Measurements from ENCODE around the gene ISG20. TPM values are rescaled to one million over a fixed set of nuclear protein-coding genes. Genes with fewer than 3 reads are reported as not detected.
A peak's percentile ranks its signal among the peaks of the same experiment; 100 is the strongest.

Gene ISG20
- polyA plus RNA-seq (ENCODE audit: insufficient read length in 4 of 4) = 1 to 10 TPM; 1.1 to 2.4 (median 1.4) TPM

DNA sequence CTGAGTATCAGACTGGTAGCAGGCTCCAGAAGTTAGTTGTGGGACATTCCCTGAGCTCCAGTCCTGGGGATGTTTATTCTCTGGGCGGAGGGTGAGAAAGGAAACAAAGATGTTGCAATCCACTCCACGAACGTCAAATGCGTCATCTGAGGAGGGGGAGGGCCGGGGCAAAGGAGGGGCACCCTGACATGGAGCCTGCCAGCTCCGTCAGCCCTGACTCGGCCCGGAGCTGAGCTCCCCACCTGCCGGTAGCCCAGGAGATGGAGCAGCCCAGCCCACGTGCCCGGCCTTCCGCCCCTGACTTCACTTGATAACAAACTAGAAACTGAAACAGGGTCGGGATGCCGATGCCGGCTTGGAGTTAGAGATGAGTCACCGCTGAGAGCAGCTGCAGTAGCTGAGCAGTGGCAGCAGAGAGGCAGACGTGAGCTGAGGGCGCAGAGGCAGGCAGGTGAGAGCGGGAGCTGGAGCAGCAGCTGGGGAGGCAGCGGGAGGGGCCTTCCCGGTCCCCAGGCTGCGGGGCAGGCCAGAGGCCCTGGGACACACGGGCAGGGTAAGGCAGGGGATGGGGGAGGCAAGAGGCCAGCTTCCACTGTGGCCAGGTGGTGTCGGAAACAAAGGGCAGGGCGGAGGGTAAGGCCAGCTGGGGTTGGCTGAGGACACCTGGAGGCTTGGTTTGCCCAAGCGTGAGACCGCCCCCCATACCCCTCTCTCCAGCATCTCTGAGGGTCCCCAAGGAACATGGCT lies at the start of gene ISG20:
TSS of gene ISG20 (plus strand) at position 391 of the 747 bp plus-strand sequence. CDS start at position 742, 351 bp downstream.
- DNase-seq (ENCODE audit: low read depth in 4 of 4, low spot score in 2 of 4) = peak in 2 of 4 donors; percentile 44 to 47

- DNase-seq (ENCODE audit: low read depth in 4 of 4, low spot score in 2 of 4) = no peak
Observed at GRCh38 chr15:88590759-88591158, 48.1 kb upstream of the ISG20 start.

DNA sequence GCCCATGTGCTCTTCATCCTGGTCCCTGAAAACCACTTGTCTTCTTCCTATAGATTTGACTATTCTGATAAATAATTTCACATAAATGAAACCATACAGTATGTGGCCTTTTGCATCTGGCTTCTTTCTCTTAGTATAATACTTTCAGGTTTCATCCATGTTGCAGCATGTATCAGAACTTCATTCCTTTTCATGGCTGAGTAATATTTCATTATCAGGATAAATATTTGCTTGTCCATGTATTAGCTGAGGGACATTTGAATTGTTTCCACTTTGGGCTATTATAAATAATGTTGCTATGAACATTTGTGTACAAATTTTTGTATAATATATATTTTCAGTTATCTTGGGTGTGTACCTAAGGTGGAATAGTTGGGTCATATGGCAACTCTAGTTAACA lies 47.4 kb upstream of the ISG20 start:
- DNase-seq (ENCODE audit: low read depth in 4 of 4, low spot score in 2 of 4) = no peak

GRCh38 chr15:88603885-88604284 lies 34.9 kb upstream of the ISG20 start:
- DNase-seq (ENCODE audit: low read depth in 4 of 4, low spot score in 2 of 4) = no peak

GRCh38 chr15:88604381-88605188 lies 34.2 kb upstream of the ISG20 start:
- DNase-seq (ENCODE audit: low read depth in 4 of 4, low spot score in 2 of 4) = no peak

- peak in 1 of 4 donors; percentile 56 for DNase-seq (ENCODE audit: low read depth in 4 of 4, low spot score in 2 of 4)
Observed at GRCh38 chr15:88605189-88606069, 33.4 kb upstream of the ISG20 start.

DNA sequence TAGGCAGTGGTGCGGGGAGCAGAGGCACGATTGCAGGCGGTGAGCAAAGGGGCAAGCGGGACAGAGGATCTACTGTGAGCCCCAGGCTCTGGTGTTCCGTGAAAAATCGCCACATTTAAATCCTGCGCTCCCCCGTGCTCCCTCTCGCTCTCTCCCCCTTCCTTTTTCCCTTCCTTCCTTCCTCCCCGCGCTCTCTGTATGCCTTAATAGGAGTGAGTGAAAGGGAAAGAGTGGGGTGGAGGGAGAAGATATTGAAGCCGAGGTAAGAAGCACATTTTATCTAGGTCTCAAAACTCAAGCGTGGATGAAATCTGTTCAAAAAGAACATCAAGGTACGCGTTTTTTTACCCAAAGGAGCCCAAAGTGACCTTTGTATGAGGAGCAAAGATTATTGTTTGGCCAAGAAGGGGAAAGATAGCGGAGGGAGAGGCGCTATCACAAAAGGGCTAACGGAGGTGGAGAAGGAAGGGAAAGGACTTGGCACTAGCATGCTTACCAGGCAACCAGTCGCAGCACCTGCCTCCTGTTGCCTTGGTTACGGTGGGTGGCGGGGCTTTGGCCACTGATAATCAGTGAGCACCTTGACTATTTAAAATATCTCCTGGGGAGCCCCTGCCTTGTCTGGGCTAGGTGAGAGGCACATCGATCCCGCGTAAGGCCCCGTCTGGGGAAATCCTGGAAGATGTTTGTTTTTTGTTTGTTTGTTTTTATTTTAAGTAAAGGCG lies 32.6 kb upstream of the ISG20 start:
- no peak for DNase-seq (ENCODE audit: low read depth in 4 of 4, low spot score in 2 of 4)

- DNase-seq (ENCODE audit: low read depth in 4 of 4, low spot score in 2 of 4) = no peak
Observed at GRCh38 chr15:88607951-88608350, 30.9 kb upstream of the ISG20 start.

GRCh38 chr15:88608607-88609181 lies 30.1 kb upstream of the ISG20 start:
- DNase-seq (ENCODE audit: low read depth in 4 of 4, low spot score in 2 of 4) = no peak

- no peak for DNase-seq (ENCODE audit: low read depth in 4 of 4, low spot score in 2 of 4)
Observed at GRCh38 chr15:88609344-88610090, 29.3 kb upstream of the ISG20 start.

GRCh38 chr15:88610701-88611231 lies 28.1 kb upstream of the ISG20 start:
- DNase-seq (ENCODE audit: low read depth in 4 of 4, low spot score in 2 of 4) = no peak

- DNase-seq (ENCODE audit: low read depth in 4 of 4, low spot score in 2 of 4) = no peak
Observed at GRCh38 chr15:88612186-88612796, 26.5 kb upstream of the ISG20 start.

- no peak for DNase-seq (ENCODE audit: low read depth in 4 of 4, low spot score in 2 of 4)
Observed at GRCh38 chr15:88613074-88613944, 25.5 kb upstream of the ISG20 start.

DNA sequence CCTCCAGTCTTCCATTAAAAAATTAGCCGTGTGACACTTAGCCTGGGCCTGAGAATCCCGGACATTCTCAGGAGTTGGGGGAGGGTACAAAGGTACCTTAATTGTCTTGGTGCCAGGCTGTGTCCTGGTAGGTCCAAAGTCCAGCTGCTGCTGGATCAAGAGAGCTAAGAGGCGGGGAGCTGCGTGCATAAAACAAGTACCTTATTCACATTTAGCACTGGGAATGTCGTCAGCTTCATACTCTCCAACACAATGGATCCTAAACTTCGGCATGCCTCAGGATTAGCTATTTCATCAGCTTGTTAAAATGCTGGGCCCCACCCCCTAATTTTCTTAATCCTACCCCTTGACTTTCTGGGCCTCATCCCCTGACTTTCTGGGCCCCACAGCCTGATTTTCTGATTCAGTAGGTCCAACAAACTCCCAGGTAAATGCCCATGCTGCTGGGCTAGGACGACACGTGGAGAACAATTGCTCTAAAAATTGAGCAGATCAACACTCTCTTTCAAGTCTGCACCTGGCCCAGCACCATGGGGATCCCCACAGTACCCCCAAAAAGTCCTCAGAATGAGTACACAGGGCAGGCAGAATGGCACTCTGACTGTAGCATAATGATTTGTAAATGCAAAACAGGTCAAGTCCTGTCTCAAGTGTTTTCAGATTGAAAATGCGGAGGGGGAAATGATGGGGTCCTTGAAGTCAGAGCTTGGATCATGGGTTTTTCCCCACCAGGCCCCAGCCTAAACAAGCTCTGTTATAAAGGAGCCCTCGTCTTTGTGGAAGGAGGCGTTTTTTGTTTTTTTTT lies 23.3 kb upstream of the ISG20 start:
- no peak for DNase-seq (ENCODE audit: low read depth in 4 of 4, low spot score in 2 of 4)

GRCh38 chr15:88616240-88616639 lies 22.6 kb upstream of the ISG20 start:
- DNase-seq (ENCODE audit: low read depth in 4 of 4, low spot score in 2 of 4) = no peak

GRCh38 chr15:88617031-88617722 lies 21.6 kb upstream of the ISG20 start:
- DNase-seq (ENCODE audit: low read depth in 4 of 4, low spot score in 2 of 4) = no peak

Measured in left renal cortex interstitium (tissue), 4 donors.